SH-SY5Y (cell line): Measurements from ENCODE around the gene HHEX.

Experiments used
- GATA2 ChIP-seq: IDR thresholded peaks from 2 replicates; pipeline ENCODE4 v1.6.1; 2011; ENCODE audit warnings: mild to moderate bottlenecking, low read depth, low read length
- GATA3 ChIP-seq: IDR thresholded peaks from 2 replicates; pipeline ENCODE4 v1.6.1; 2011; ENCODE audit warnings: low read depth, mild to moderate bottlenecking, low read length, moderate library complexity

GRCh38 chr10:92699518-92700381, 10.0 kb downstream of the HHEX start:
- TF ChIP-seq GATA2 (no peak), GATA3 (no peak)
